Stimulated activated CD4-positive, alpha-beta T cell treated with anti-CD3 and anti-CD28 coated beads, Interleukin-4, amount 100 ng/mL, for 4 hours (primary cell): ENCODE results near the gene TNFSF15.

Experiments
- DNase-seq, 2 experiments: peaks; one replicate each; pipeline ENCODE4 v3.0.0-alpha.2; 2020

TNFSF15 gene

GRCh38 chr9:114824110-114824509 lies 18.3 kb upstream of the TNFSF15 start:
- no peak for DNase-seq

DNA sequence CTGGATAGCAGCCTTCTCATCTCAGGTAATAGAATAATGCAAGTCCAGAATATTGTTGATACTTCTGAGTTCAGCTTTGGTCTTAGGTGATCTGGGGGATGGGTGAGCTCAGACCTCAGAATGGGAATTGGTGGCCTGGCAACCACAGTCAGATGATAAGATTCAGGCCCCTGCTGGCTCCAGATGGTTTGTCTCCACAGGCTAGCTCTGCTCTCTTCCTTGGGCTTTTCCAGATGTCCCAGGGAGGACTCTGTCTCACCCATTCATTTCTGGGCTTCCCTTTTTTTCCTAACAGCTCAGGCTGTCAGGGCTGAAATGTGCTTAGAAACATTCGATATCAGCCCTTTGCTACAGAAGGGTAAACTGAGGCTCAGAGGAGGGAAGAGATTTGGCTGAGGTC lies 17.6 kb upstream of the TNFSF15 start:
- no peak for DNase-seq

GRCh38 chr9:114822708-114823107 lies 16.9 kb upstream of the TNFSF15 start:
- DNase-seq, result no peak

DNA sequence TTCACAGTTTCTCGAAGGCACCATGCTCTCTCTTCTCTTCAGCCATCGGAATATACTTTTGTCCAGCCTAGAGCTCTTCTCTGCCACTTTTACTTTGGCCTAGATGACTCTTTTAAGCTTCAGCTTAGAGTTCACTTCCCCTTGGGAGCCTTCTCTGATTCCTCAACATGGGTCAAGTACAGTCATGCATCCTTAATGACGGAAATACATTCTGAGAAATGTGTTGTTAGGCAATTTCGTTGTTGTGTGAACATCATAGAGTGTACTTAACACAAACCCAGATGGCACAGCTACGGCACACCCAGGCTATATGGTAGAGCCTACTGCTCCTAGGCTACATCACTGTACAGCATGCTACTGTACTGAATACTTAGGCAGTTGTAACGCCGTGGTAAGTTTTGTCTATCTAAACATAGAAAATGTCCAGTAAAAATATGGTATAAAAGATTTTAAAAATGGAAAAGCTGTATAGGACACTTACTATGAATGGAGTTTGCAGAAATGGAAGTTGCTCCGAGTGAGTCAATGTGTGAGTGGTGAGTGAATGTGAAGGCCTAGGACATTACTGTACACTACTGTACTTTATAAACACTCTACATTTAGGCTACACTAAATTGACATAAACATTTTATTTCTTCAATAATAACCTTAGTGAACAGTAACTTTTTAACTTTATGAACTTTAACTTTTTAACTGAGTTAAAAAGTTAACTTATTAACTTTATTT lies 15.1 kb upstream of the TNFSF15 start:
- no peak for DNase-seq

DNA sequence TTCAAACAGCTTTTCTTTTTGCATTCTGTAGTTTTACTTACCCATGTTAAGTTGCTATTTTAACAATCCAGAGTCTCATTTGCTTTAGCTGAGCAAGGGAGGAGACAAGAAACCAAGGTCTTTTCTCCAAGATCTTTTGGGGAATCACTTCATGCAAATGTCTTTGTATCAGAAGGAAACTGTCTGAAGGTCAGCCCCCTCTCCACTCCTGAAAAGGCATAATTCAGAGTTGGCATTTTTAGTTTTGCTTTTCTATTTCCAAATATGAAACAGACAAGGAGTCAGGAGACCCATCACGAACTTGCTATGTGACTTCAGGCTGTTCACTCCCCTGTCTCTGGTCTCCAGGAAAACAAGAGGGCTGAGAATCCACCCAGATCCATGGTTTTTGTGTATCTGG lies 12.3 kb upstream of the TNFSF15 start:
- DNase-seq, result no peak

GRCh38 chr9:114813717-114814418 lies 8.0 kb upstream of the TNFSF15 start:
- no peak for DNase-seq

DNA sequence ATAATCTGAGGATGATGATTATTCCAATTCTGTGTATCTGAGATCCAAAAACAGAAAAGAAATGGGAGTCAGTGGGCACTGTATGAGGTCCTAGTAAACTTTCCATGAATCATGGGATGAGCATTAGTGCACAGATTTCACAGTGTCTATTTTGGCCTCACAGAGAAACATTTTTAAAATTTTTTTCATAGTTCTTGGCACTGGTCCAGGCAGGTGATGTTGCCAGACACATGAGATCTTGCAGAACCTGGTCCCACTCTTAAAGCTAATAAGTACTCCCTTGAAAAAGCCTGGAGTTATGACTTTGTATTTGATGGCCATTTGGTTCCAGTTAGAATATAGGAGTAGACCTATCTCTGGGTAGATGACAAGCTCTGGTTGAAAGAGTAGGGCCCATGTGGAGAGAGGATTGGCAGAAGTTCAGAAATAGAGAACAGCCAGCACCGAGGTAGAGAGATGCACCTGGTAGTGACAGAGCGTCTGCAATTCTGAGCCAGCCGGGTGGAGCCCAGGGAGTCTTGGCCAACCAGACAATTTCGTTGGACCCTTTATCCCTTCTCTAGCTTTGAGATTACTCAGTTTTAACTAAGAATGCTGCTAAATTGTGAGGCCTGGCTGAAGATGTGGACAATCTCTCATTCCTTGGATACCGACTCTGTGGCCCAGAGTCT lies 6.3 kb upstream of the TNFSF15 start:
- DNase-seq, result no peak

DNA sequence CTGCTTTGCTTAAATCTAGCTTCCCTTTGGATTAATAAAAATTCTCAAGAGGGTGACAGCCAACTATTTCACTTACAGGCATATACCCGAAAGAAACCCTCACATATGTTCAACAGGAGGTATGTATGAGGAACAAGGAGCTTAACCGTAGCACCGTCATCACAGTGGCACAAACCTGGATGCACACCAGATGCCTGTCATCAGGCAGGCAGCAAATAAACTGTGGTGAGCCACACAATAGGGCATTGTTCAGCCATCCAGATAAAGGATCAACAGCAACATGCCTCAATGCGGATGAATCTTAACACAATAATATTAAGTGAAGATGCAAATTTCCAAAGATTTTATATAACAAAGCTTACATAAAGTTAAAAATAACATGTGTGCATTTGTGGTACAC lies 5.5 kb upstream of the TNFSF15 start:
- DNase-seq, result no peak

GRCh38 chr9:114810614-114811013 lies 4.8 kb upstream of the TNFSF15 start:
- DNase-seq, result no peak

DNA sequence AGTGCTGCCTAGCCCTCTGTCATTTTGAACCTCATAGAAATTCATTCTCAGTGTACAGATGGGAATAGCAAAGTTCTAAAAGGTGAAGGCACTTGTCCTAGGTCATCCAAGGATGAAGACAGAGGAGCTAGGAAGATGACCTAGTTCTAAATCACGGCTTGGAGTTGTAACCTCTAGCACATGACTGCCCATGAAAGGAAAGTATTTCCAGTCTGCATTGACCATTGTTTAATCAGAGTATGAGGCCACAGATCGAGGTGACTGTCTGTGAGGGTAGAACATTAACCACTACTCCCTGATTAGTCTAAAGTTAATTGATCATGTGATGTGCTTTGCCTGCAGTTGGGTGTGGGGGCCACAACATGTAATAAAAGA lies 674 bp upstream of the TNFSF15 start:
- no peak for DNase-seq

DNA sequence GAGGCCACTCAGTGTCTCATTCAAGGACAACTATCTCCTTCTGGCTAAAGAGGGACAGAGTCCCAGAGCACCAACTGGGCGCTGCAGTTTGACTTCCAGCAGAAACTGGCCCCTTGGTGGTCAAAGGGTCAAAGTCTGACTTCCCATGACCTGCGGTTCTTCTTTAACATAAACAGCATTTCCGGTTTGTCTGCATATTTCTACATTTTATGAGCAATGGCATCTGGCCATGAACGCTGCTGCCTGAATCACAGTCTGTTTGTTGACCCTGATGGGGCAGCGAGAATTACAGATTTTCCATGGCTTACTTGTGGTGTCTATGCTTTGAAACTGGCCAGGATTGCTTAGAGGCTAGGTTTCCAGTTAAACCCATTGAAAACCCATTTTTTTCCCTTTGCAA lies 1.3 kb downstream of the TNFSF15 start:
- DNase-seq, result no peak

DNA sequence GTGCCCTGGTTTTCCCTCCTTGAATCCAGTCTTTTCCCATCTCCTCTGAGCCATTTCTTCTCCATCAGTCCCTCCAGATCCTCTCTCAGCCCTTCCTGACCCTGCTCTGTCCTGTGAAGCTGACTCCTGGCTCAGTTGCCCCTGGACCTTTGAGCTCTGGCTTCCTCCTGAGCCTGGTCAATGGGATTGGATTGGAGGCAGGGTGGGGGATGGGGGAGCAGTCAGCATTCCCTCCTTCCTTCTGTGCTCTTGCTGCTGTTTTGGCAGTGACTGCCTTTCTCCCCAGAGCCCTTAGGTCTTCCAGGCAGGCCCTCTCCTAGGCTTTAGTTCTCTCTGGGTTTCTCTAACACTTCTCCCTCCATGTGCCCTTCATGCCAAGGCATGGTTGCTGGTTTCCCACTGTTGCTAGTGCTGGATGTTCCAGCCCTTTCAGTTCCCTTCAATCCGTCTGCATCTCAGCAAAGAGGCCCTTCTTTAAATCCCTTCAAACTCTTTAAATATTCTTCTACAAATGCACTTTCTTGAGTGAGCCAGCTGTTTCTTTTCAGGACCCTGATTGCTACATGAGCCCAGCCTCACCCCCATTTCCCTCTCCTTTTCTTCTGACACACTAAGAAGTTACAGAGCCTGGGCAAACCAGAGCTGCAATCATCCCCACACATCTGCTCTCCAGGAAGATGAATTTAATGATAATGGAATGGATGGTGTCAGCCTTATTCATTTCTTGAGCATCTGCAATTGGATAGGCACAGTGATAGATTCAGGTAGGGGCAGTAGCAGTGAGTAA lies 2.2 kb downstream of the TNFSF15 start:
- no peak for DNase-seq

- DNase-seq, result no peak
Measured at GRCh38 chr9:114799925-114800324, 5.9 kb downstream of the TNFSF15 start.

- DNase-seq, result no peak
Measured at GRCh38 chr9:114799441-114799840, 6.4 kb downstream of the TNFSF15 start.

DNA sequence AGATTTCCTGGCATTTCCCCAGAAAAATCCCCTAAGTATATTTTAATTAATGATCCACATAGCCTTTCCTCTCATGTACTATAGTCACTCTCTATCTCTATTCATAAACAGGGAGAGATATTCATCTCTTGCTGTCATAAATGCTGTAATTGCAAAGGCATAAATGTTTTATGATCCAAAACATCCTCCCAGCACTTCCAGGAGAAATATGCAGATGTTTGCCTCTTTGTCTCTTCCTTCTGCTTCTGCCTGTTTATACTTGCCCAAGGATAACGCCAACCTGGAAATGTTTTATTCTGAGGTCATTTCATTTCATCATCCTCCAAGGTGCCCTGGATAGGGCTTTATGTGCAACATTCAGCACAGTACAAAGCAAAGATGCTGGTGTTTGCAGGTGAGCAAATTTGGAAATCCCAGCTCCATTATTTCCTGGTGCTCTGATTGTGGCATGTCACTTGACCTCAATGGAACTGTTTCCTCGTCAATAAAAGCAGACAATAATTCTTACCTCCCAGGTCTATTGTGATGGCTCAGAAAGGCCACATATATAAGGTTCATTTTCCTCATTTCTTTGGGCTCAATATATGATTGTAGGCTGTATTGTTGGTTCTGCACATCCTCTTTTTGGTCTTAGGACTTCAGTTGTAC lies 6.9 kb downstream of the TNFSF15 start:
- DNase-seq, result no peak

- DNase-seq, result no peak
Measured at GRCh38 chr9:114798101-114798500, 7.7 kb downstream of the TNFSF15 start.

- DNase-seq, result no peak
Measured at GRCh38 chr9:114792396-114792795, 13.4 kb downstream of the TNFSF15 start.

GRCh38 chr9:114791736-114792135 lies 14.1 kb downstream of the TNFSF15 start:
- no peak for DNase-seq

- no peak for DNase-seq
Measured at GRCh38 chr9:114791312-114791711, 14.5 kb downstream of the TNFSF15 start.

- no peak for DNase-seq
Measured at GRCh38 chr9:114790521-114790920, 15.3 kb downstream of the TNFSF15 start.

DNA sequence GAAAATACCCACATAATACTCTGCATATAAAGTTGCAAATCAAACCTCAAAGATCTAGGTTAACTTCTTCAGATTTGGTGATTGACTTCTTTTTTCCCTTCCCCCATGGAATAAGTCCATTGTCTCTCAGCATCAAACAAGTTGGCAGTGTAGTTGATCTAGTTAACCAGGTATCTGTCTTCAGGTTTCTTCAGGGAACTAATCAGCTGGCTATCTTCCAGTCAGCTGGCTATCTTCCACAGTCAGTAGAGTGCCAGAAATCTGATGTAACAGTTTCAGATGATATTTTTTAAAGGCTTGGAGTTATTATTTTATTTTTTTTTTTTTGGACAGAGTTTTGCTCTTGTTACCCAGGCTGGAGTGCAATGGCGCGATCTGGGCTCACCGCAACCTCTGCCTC lies 16.8 kb downstream of the TNFSF15 start:
- no peak for DNase-seq

DNA sequence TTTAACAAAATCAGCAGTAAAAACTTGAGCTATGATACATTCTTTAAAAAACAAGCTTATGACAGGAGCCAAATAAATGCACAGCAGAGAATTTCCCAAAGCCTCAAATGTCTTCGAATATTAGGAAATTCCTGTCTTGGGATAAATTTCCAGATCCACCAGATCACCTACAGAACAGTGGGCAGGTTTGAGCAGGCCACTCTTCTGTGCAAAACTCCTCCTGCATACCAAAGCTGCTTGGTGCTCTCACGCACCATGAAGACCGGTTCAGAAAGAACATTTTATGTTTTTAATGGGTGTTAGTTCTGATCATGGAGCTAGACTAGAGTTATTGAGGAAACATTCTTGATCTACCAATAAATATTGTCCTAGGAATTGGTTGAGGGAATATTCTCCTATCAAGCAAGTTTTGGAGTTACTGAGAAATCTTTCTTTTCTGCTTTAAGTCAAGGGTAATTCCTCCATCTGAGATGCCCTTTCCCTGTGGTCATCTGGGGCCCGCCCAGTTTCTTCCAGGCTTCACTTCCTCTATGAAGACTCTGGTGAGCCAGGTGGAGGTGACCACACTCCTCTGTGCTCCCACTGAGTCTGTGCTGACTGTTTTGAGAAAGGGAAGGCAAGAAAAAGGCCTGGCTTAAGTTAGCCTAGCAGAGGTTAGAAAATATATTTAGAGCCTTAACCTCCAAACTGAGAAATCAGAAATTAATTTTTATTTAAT lies 17.9 kb downstream of the TNFSF15 start:
- DNase-seq, result no peak
